GM18951 (cell line): ENCODE measurements around the gene DNAH1.

Experiments used
- POLR2A ChIP-seq: IDR thresholded peaks from 4 replicates; pipeline ENCODE4 v1.6.1; 2011; ENCODE audit warnings: mild to moderate bottlenecking; ENCODE audit not compliant: insufficient read length, insufficient read depth; ENCODE audit errors: extremely low read depth
- in situ Hi-C: fragments of 300-500 bp; cut with MboI; formaldehyde crosslinking; loops from one replicate; pipeline ENCODE4 v1.12.0; 2022; ENCODE audit warnings: low sequenced_read_pairs, mixed read lengths, inconsistent platforms; ENCODE audit not compliant: unreplicated experiment

DNAH1 gene

GRCh38 chr3:52294320-52295150, 21.6 kb upstream of the DNAH1 start:
- in situ Hi-C loops, result loop anchor here (5.0 kb wide), 1 partner anchor 38 kb away; no protein-coding TSS in a partner anchor
- no peak for TF ChIP-seq POLR2A

GRCh38 chr3:52295671-52296208, 20.4 kb upstream of the DNAH1 start:
- in situ Hi-C loops, result loop anchor here (5.0 kb wide), 1 partner anchor 37 kb away; no protein-coding TSS in a partner anchor
- TF ChIP-seq POLR2A, result no peak

DNA sequence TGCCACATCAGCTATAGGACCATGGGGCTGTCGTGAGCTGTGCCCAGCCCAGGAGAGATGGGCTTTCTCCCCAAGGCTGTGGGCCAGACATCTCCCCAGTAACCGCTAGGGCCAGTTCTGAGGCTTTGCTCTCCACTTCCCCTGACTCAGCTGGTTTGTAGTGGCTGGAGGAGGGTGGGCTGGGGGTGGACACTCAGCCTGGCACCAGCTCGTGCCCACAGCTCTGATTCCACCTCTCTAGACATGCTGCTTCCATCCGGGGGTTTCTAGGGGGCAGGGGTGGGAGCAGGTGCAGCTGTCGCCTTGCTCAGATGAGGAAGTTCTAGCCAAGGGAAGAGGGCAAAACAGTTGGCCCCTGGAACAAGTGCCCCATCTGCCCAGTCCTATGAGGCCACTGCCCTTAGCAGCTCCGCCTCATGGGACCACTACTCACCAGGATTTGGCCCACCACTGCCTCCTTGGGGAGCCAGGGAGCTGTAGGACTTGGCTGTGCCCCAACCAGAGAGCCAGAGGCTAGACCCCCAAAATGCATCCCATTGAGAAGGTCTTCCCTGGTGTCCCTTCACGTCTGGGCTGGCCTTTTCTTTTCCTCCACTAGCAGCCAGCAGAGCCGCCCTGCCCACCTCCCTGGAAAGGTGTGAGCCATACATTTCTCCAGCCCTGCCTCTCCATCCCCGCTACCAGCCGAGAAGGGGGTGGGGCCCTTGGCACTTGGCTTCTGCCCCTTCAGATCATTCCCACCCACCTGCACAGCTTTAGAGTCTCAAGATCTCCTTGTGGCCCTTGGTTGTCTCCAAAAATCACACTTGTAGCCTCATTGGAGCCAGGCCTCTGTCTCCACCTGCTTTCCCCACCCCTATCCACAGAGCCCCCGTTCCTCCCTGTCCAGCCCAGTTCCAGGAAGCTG, 18.6 kb upstream of the DNAH1 start:
- in situ Hi-C loops, result loop anchor here (5.0 kb wide), 1 partner anchor 35 kb away; no protein-coding TSS in a partner anchor
- no peak for TF ChIP-seq POLR2A

DNA sequence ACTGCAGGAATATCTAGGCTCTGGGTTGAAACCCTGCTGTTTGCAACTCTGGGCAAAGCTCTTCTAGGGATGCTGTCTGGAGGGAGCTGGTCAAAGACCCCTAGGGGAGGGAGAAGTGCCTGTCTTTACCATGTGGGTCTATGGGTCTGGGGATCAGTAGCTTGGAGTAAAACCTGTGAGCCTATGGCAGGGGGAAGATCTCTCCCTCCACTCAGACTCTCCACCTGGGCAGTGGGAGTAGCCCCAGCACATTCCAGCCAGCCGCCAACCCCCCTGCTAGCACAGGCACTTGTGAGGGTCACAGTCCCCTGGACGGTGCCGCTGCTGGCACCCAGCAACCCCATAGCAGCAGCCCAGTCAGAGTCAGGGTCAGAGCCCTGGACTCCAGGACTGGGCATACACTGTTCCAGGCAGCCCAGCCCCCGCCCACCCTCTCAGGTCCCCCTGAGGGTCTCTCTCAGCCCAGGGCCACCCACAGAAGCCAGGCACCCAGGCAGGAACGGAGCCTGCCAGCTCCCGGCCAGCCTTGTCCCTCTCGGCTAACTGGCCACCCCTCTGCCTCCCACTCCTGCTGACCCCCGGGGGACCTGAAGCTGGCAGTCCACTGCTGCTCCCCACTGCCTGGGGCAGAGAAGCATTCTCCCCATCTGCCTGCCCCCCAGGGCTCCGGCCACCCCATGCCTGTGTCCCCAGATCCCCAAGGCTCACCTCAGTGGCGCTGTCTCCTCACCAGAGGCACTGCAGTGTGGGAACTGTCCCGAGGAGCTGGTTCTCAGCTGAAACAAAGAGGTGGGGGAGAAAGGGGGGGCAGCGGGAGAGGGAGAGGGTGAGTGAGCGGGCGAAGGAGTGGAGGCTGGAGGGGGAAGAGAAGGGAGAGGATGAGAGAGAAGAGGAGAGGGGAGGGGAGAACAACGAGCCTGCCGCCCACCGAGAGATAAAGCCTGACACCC, 17.7 kb upstream of the DNAH1 start:
- no peak for TF ChIP-seq POLR2A
- in situ Hi-C loops, result loop anchor here (5.0 kb wide), 1 partner anchor 34 kb away; no protein-coding TSS in a partner anchor

DNA sequence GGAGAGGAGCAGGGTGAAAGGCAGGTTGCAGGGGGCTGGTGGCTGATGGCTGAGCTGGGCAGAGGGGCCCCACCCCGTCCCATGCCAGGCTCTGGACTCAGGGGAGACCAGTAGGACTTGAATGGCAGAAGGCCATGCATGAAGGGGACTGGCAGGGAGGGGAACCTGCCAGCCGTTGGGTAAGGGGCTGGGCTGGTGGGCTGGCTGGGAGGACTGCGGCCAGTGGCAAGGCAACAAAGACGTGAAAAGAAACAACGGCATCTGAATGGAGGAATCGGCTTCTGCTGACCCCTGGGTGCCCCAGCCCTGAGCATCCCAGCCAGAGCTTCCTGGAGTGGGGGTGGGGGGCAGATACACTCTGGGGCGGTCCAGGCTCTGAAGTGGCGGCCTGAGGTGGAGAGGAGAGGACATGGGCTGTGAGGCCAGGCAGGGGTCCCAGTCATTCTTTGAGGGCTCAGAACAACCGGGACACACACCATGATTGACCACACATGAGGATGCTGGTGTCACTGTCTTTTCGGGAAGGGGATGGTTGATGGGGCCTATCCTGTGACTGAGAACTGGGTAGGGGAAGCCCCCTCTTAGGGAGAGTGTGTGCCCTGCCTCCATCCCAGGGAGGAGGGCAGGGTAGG, 16.8 kb upstream of the DNAH1 start:
- in situ Hi-C loops, result loop anchor here (5.0 kb wide), 1 partner anchor 33 kb away; no protein-coding TSS in a partner anchor
- TF ChIP-seq POLR2A, result no peak

DNA sequence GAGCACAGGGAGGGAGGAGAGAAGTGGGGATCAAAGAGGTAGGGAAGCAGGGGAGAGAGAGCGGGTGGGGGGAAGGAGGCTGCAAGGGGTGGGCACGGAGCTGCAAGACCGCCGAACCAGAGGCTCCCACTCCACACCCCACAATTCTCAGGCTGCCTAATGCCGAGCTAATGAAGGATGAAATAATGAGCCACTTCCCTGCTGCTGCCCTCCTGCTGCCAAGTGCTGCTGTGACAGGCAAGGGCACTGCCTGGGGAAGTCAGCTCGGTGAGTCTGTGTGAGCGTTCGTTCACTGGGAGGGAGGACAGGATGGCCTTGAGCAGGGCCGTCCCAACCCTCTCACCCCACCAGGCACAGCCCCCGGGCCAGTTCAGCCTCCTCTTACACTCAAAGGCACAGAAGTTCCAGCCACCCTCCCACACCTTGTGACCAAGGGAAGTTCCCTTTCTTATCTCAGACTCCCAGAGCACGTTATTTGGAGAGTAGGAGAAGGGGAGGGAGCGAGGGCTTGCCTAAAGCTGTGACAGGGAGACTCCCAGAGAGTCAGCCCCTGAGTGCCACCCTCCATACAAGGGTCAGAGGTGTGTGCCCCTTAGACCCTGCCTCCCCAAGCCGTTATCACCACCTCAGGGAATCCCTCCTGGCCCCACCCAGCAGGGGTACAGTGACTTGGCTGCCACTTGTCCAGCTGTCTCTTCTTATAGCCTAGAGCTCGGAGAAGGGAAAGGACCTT, 16.1 kb upstream of the DNAH1 start:
- in situ Hi-C loops, result loop anchor here (5.0 kb wide), 1 partner anchor 32 kb away; no protein-coding TSS in a partner anchor
- peak; percentile 26 for TF ChIP-seq POLR2A

DNA sequence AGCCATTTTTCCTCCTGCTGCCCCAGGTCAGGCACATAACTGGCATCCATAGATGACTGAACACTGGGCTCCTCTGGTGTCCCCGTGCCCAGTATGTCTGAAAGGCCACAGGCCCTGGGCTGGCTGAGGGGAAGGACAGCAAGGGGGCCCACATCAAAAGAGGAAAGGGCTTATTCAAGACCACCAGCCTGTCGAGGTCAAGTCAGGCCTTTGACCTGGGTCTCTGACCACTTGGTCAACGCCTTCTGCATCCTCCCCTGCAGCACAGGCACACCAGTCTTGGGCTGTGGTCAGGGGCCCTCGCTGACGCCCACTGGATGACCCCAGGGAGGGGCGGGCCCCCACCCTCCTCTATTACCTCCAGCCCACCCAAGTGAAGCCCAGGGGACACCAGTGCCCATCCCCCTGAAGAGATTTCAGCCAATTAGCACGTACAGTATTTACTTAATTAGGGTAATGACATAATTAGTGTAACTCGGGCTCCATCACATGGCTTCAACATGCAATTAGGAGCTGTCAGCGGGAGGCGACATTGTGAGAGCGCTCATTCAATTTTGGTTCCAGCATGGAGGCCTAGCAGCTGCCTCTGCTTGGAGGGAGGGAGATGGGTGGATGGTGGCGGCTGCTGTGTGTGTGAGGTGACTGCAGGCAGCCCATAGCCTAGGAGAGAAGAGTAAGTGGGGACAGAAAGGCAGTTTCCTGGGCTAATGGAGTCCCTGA, 13.5 kb upstream of the DNAH1 start:
- in situ Hi-C loops, result no loop called here
- no peak for TF ChIP-seq POLR2A

- TF ChIP-seq POLR2A, result no peak
- in situ Hi-C loops, result no loop called here
These were observed 12.3 kb upstream of the DNAH1 start for GRCh38 chr3:52303811-52304210.

GRCh38 chr3:52305926-52306325, 10.2 kb upstream of the DNAH1 start:
- in situ Hi-C loops, result no loop called here

GRCh38 chr3:52306978-52307377, 9.1 kb upstream of the DNAH1 start:
- in situ Hi-C loops, result no loop called here
- TF ChIP-seq POLR2A, result no peak

More at GRCh38 chr3:52305926-52306325, 10.2 kb upstream of the DNAH1 start:
- no peak for TF ChIP-seq POLR2A

- TF ChIP-seq POLR2A, result no peak
- in situ Hi-C loops, result no loop called here
These were observed 7.8 kb upstream of the DNAH1 start for GRCh38 chr3:52308308-52308707.
